22Rv1 (cell line): ENCODE results near the gene TMEM117.

Experiments used
- ZFX ChIP-seq: fragments of 450-650 bp; IDR thresholded peaks from 2 replicates; pipeline ENCODE4 v1.6.1; 2017; ENCODE audit warnings: antibody characterized with exemption, borderline replicate concordance
- TF ChIP-seq, protein P1 (sequence below): fragments of 450-650 bp; IDR thresholded peaks from 2 replicates; pipeline ENCODE4 v1.5.1; 2017; ENCODE audit warnings: mild to moderate bottlenecking

DNA sequence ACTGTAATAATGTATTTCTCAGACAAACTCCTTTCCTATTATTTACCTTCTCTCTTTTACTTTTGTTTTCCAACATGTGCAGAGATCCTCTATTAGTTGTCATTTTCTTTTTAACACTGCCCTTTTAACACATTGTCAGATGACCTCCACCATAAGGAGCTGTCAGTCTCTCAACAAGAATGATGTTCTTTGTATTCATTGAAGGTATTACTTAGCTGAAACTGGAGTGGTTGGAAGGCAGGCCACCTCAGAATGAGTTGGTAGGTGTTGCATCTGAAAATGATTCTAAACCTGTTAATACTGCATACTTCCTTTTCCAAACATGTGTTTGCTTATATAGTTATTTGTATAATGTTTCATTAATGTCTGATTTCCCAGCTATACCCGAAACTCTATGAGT is 16.9 kb downstream of the TMEM117 start:
- TF ChIP-seq, protein P1, sequence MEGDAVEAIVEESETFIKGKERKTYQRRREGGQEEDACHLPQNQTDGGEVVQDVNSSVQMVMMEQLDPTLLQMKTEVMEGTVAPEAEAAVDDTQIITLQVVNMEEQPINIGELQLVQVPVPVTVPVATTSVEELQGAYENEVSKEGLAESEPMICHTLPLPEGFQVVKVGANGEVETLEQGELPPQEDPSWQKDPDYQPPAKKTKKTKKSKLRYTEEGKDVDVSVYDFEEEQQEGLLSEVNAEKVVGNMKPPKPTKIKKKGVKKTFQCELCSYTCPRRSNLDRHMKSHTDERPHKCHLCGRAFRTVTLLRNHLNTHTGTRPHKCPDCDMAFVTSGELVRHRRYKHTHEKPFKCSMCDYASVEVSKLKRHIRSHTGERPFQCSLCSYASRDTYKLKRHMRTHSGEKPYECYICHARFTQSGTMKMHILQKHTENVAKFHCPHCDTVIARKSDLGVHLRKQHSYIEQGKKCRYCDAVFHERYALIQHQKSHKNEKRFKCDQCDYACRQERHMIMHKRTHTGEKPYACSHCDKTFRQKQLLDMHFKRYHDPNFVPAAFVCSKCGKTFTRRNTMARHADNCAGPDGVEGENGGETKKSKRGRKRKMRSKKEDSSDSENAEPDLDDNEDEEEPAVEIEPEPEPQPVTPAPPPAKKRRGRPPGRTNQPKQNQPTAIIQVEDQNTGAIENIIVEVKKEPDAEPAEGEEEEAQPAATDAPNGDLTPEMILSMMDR: no peak
- TF ChIP-seq ZFX: no peak
